ENCODE measurements around the gene PITPNM3. TPM values are rescaled to one million over a fixed set of nuclear protein-coding genes. Genes with fewer than 3 reads are reported as not detected.

PITPNM3 gene
- total and polyA plus RNA-seq, 2 experiments from 2014 or later = 1.0 to 1.5 TPM

DNA sequence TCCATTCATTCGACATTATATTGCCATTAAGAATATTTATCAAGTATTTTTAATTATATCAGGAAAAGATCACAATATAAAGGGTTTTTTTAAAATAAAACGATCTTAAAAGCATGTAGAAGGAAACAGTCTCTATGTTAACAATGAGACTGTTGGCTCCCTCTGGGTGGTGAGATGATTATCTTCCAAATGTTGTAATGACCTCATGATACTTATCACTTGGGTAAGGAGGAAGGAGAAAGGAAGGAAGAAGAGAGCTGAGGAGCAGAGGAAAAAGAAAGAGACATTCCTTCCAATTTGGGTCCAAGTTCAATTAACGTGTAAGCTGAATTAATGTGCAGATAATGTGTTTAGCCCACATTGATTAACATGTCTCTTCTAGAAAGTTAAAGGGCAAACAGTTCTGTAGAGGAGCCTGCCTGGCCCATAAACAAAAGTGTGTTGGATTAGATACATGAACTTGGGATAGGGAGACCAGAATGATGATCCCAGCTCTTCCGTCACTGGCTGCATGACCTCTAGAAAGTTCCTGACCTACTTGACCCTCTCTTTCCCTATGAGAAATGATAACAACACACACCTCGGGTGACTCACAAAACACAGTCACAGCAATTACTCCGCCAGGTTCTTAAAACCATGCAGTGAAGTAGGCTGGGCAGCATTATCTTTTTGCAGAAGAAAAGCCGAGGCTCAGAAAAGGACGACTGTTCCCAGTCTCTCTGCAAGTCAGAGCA is 80.1 kb downstream of the PITPNM3 start:
- Histone ChIP-seq H2AFZ (no peak overlapping the region), H3K4me2 (no peak overlapping the region), H4K20me1 (replicated peaks; ENCODE audit: insufficient read depth) (no peaks in the 10 kb centered on the region), H3K79me2 (replicated peaks; ENCODE audit: insufficient read depth) (no peaks in the 10 kb centered on the region), H3F3A (replicated peaks; ENCODE audit: low read depth) (no peaks in the 10 kb centered on the region), H3K4me1 (ENCODE audit: insufficient read depth) (0 out of 2 replicates have a peak, but pooled peaks cover 3% of the 10 kb centered on the region), H3K36me3 (ENCODE audit: insufficient read depth) (no peaks in the 10 kb centered on the region), H3K9me2 (ENCODE audit: insufficient read depth) (no peaks in the 10 kb centered on the region), H3K27me3 (ENCODE audit: insufficient read depth) (no peaks in the 10 kb centered on the region), H3K27ac (ENCODE audit: low read depth) (no peak overlapping the region), H3K4me3 (no peak overlapping the region)
- H3K36me3 Mint-ChIP-seq (ENCODE audit: low read depth) = no peaks in the 10 kb centered on the region
- H3K4me3 Mint-ChIP-seq = no peak overlapping the region
- H3K9me3 Mint-ChIP-seq = no peaks in the 10 kb centered on the region
- ATAC-seq (no peak), DNase-seq (ENCODE audit: low spot score) (no peak)
- H3K27ac Mint-ChIP-seq = no peak overlapping the region
- H3K27me3 Mint-ChIP-seq (ENCODE audit: insufficient read depth, low read depth, poor library complexity) = peaks cover 12% of the 10 kb centered on the region
- peaks cover 31% of the 10 kb centered on the region for H3K4me1 Mint-ChIP-seq
- TF ChIP-seq, protein P1, sequence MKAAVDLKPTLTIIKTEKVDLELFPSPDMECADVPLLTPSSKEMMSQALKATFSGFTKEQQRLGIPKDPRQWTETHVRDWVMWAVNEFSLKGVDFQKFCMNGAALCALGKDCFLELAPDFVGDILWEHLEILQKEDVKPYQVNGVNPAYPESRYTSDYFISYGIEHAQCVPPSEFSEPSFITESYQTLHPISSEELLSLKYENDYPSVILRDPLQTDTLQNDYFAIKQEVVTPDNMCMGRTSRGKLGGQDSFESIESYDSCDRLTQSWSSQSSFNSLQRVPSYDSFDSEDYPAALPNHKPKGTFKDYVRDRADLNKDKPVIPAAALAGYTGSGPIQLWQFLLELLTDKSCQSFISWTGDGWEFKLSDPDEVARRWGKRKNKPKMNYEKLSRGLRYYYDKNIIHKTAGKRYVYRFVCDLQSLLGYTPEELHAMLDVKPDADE (IDR thresholded peaks at IDR 0.05) = no peak
- no peak for TF ChIP-seq ZNF114 (CRISPR knock-in tag; IDR thresholded peaks at IDR 0.05)
- TF ChIP-seq EZH2phosphoT487 (IDR thresholded peaks at IDR 0.05; ENCODE audit: unreplicated experiment) = no peak
- TF ChIP-seq NANOG (IDR thresholded peaks at IDR 0.05; ENCODE audit: borderline replicate concordance) = no peak
- no peak for TF ChIP-seq JUNB (IDR thresholded peaks at IDR 0.05; ENCODE audit: unreplicated experiment)
- no peak for TF ChIP-seq REST (IDR thresholded peaks at IDR 0.05; ENCODE audit: unreplicated experiment)

DNA sequence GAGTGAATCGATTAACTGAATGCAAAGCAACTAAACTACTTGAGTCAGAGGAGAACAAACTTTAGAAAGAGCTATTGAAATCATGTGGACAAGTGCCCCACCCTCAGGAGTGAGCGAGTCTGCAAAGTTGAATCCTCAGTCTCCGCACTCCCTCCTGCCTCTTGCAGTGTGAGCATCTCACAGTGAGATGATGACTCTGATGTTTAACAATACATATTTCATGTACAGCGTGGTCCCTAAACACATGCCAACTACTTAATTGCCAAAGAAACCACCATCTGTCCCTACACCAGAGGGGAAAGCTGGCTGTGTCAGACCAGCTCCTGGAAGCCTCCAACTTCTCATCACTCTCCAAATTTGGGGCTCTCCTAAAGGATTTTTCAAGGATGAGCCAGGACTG is 80.9 kb downstream of the PITPNM3 start:
- peaks cover 31% of the 10 kb centered on the region for H3K4me1 Mint-ChIP-seq
- 0 out of 2 replicates have a peak, but pooled peaks cover 3% of the 10 kb centered on the region for H3K4me1 ChIP-seq (ENCODE audit: insufficient read depth)
- no peak overlapping the region for H3K27ac Mint-ChIP-seq
- ATAC-seq (no peak), DNase-seq (ENCODE audit: low spot score) (no peak)
- no peak overlapping the region for H3K4me2 ChIP-seq
- no peaks in the 10 kb centered on the region for H3K9me3 Mint-ChIP-seq
- no peaks in the 10 kb centered on the region for H4K20me1 ChIP-seq (replicated peaks; ENCODE audit: insufficient read depth)
- H3K79me2 ChIP-seq (replicated peaks; ENCODE audit: insufficient read depth) = no peaks in the 10 kb centered on the region
- H2AFZ ChIP-seq = no peak overlapping the region; the same call in 1 of the 2 replicates
- H3K27me3 Mint-ChIP-seq (ENCODE audit: insufficient read depth, low read depth, poor library complexity) = peaks cover 12% of the 10 kb centered on the region
- H3K36me3 Mint-ChIP-seq (ENCODE audit: low read depth) = no peaks in the 10 kb centered on the region
- no peak overlapping the region for H3K4me3 Mint-ChIP-seq
- no peaks in the 10 kb centered on the region for H3K36me3 ChIP-seq (ENCODE audit: insufficient read depth)
- H3K27ac ChIP-seq (ENCODE audit: low read depth) = no peak overlapping the region
- no peaks in the 10 kb centered on the region for H3K9me2 ChIP-seq (ENCODE audit: insufficient read depth)
- H3K27me3 ChIP-seq (ENCODE audit: insufficient read depth) = no peaks in the 10 kb centered on the region
- H3K4me3 ChIP-seq = no peak overlapping the region
- no peaks in the 10 kb centered on the region for H3F3A ChIP-seq (replicated peaks; ENCODE audit: low read depth)
- TF ChIP-seq, protein P1 (IDR thresholded peaks at IDR 0.05) = no peak
- TF ChIP-seq NANOG (IDR thresholded peaks at IDR 0.05; ENCODE audit: borderline replicate concordance) = no peak
- TF ChIP-seq EZH2phosphoT487 (IDR thresholded peaks at IDR 0.05; ENCODE audit: unreplicated experiment) = no peak
- no peak for TF ChIP-seq ZNF114 (CRISPR knock-in tag; IDR thresholded peaks at IDR 0.05)
- no peak for TF ChIP-seq ZNF331 (CRISPR knock-in tag; IDR thresholded peaks at IDR 0.05; ENCODE audit: low read depth)
- TF ChIP-seq STAT1 (IDR thresholded peaks at IDR 0.05; ENCODE audit: unreplicated experiment) = no peak
- no peak for TF ChIP-seq POLR2AphosphoS5 (IDR thresholded peaks at IDR 0.05; ENCODE audit: low read depth)
- TF ChIP-seq JUNB (IDR thresholded peaks at IDR 0.05; ENCODE audit: unreplicated experiment) = no peak
- TF ChIP-seq CREB1 (CRISPR knock-in tag; IDR thresholded peaks at IDR 0.05; ENCODE audit: low read depth) = no peak
- TF ChIP-seq REST (IDR thresholded peaks at IDR 0.05; ENCODE audit: unreplicated experiment) = no peak
- TF ChIP-seq, protein P2, sequence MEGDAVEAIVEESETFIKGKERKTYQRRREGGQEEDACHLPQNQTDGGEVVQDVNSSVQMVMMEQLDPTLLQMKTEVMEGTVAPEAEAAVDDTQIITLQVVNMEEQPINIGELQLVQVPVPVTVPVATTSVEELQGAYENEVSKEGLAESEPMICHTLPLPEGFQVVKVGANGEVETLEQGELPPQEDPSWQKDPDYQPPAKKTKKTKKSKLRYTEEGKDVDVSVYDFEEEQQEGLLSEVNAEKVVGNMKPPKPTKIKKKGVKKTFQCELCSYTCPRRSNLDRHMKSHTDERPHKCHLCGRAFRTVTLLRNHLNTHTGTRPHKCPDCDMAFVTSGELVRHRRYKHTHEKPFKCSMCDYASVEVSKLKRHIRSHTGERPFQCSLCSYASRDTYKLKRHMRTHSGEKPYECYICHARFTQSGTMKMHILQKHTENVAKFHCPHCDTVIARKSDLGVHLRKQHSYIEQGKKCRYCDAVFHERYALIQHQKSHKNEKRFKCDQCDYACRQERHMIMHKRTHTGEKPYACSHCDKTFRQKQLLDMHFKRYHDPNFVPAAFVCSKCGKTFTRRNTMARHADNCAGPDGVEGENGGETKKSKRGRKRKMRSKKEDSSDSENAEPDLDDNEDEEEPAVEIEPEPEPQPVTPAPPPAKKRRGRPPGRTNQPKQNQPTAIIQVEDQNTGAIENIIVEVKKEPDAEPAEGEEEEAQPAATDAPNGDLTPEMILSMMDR (conservative IDR thresholded peaks at IDR 0.05; ENCODE audit: low read depth in 2 of 2) = no peak
- no peak for TF ChIP-seq EZH2 (IDR thresholded peaks at IDR 0.05; ENCODE audit: low read depth, unreplicated experiment)
